HepG2 (cell line): Measurements from ENCODE around the gene PRR36. TPM values are rescaled to one million over a fixed set of nuclear protein-coding genes. Genes with fewer than 3 reads are reported as not detected.

ENCODE experiments used
- AGO1 ChIP-seq: fragments of 200-400 bp; formaldehyde crosslinking; IDR thresholded peaks from 2 replicates; pipeline ENCODE4 v1.6.1; 2017; ENCODE audit warnings: mild to moderate bottlenecking, low read depth, low read length, moderate library complexity; ENCODE audit not compliant: poor library complexity, severe bottlenecking
- CBX5 ChIP-seq: sonication (generic); formaldehyde crosslinking; IDR thresholded peaks from 2 replicates; pipeline ENCODE4 v1.4.0; 2020; ENCODE audit warnings: missing genetic modification reagents, borderline replicate concordance
- CCAR2 ChIP-seq: fragments of 200-400 bp; formaldehyde crosslinking; optimal IDR thresholded peaks from 2 replicates; pipeline ENCODE3; 2018; ENCODE audit warnings: low read depth, mild to moderate bottlenecking, low read length, moderate library complexity
- ELF1 ChIP-seq: sonication (generic); formaldehyde crosslinking; IDR thresholded peaks from 2 replicates; pipeline ENCODE4 v1.4.0; 2020; ENCODE audit warnings: missing genetic modification reagents
- HINFP ChIP-seq: sonication (generic); formaldehyde crosslinking; IDR thresholded peaks from 2 replicates; pipeline ENCODE4 v1.4.0; 2020; ENCODE audit warnings: low read depth, mild to moderate bottlenecking, missing genetic modification reagents
- HNRNPLL ChIP-seq: fragments of 200-400 bp; formaldehyde crosslinking; IDR thresholded peaks from 2 replicates; pipeline ENCODE4 v1.6.1; 2017; ENCODE audit warnings: mild to moderate bottlenecking, low read depth, low read length; ENCODE audit not compliant: poor library complexity, severe bottlenecking
- MXI1 ChIP-seq: IDR thresholded peaks from 3 replicates; pipeline ENCODE4 v1.6.1; 2012; ENCODE audit warnings: low read depth, low read length, inconsistent platforms, borderline replicate concordance
- NR0B2 ChIP-seq: sonication (generic); formaldehyde crosslinking; IDR thresholded peaks from 2 replicates; pipeline ENCODE4 v1.4.0; 2020; ENCODE audit warnings: mild to moderate bottlenecking, missing genetic modification reagents
- RAD21 ChIP-seq: fragments of 450-650 bp; formaldehyde crosslinking; IDR thresholded peaks from 2 replicates; pipeline ENCODE4 v1.5.0; 2020; ENCODE audit warnings: mild to moderate bottlenecking
- XBP1 ChIP-seq: sonication (generic); formaldehyde crosslinking; IDR thresholded peaks from 2 replicates; pipeline ENCODE4 v1.5.0; 2020; ENCODE audit warnings: missing genetic modification reagents
- ZNF264 ChIP-seq: sonication (generic); formaldehyde crosslinking; IDR thresholded peaks from 2 replicates; pipeline ENCODE4 v1.4.0; 2020; ENCODE audit warnings: missing genetic modification reagents
- ZNF615 ChIP-seq: sonication (generic); formaldehyde crosslinking; IDR thresholded peaks from 2 replicates; pipeline ENCODE4 v1.5.0; 2020; ENCODE audit warnings: mild to moderate bottlenecking, missing genetic modification reagents, borderline replicate concordance
- ZNF670 ChIP-seq: sonication (generic); formaldehyde crosslinking; IDR thresholded peaks from 2 replicates; pipeline ENCODE4 v1.8.0; 2022; ENCODE audit warnings: mild to moderate bottlenecking, missing genetic modification reagents, borderline replicate concordance
- ZSCAN9 ChIP-seq: IDR thresholded peaks from 2 replicates; pipeline ENCODE4 v1.6.1; 2016; ENCODE audit warnings: borderline replicate concordance
- polyA plus RNA-seq, 8 experiments: library from polyadenylated mRNA; depleted of rRNA in 3 of 8; stranded (reverse) in 7 of 8; unstranded in 1 of 8; fragments of >200 nt; fragmentation: Illumina TruSeq in 4 of 8; extraction: Trizol in 4 of 8; gene quantifications; 2 replicates each; pipeline versions ENCODE4 v1.2.1 to v1.2.3, GENCODE V29; 2011 to 2016; ENCODE audit warnings: low read depth in 4 of 8, missing spikeins in 1 of 8, mixed read lengths in 1 of 8; ENCODE audit not compliant: insufficient read depth in 1 of 8
- total RNA-seq, 5 experiments: library from RNA; depleted of rRNA; stranded (reverse); fragments of >200 nt; fragmentation: Illumina TruSeq; extraction: Trizol; gene quantifications; 2 replicates each; pipeline ENCODE4 v1.2.3, GENCODE V29; 2016; ENCODE audit warnings: low read depth in 1 of 5
- TF ChIP-seq, protein P1 (sequence below): sonication (generic); IDR thresholded peaks from 2 replicates; pipeline ENCODE4 v1.6.1; 2016; ENCODE audit warnings: low read depth, borderline replicate concordance
- TF ChIP-seq, protein P2 (sequence below): sonication (generic); formaldehyde crosslinking; IDR thresholded peaks from 2 replicates; pipeline ENCODE4 v1.5.0; 2020; ENCODE audit warnings: missing genetic modification reagents
- TF ChIP-seq, protein P3 (sequence below): sonication (generic); formaldehyde crosslinking; IDR thresholded peaks from 2 replicates; pipeline ENCODE4 v1.5.1; 2020; ENCODE audit warnings: mild to moderate bottlenecking, missing genetic modification reagents, moderate library complexity
- TF ChIP-seq, protein P4 (sequence below): IDR thresholded peaks from 2 replicates; pipeline ENCODE4 v1.6.1; 2016
- TF ChIP-seq, protein P5 (sequence below): sonication (generic); formaldehyde crosslinking; IDR thresholded peaks from 2 replicates; pipeline ENCODE4 v1.5.1; 2020; ENCODE audit warnings: missing genetic modification reagents, mild to moderate bottlenecking, borderline replicate concordance

Gene PRR36
- total and polyA plus RNA-seq, 2 of the 13 experiments (the other 11 are each of a cell fraction or from before 2014, with no cell fraction given): 0.07 to 0.17 TPM

DNA sequence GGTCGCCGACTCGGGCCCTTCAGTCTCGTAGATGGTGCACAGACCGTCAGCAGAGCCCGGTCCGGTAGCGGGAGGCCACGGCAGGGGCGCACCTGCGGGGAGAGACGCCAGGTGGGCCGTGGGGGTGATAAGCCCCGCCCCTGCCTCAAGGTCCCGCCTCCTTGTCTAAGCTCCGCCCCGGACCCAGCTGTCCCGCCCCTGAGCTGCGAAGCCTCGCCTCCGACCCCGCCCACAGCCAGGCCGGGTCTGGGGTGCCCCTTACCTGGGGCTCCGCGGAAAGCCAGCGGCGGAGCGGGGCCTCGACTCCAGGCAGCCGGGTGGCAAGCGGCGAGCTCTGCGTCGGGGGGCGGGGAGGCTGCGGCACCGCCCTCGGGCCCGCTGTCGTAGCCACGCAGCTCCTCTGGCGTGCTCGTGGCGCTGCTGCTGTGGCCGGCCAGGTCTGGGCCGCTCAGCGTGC, 4.7 kb downstream of the PRR36 start (continued):
- TF ChIP-seq, protein P1, sequence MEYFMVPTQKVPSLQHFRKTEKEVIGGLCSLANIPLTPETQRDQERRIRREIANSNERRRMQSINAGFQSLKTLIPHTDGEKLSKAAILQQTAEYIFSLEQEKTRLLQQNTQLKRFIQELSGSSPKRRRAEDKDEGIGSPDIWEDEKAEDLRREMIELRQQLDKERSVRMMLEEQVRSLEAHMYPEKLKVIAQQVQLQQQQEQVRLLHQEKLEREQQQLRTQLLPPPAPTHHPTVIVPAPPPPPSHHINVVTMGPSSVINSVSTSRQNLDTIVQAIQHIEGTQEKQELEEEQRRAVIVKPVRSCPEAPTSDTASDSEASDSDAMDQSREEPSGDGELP: 0 out of 2 replicates have a peak, but pooled peaks have one; percentile 20
- TF ChIP-seq HNRNPLL (peak; percentile 38), ELF1 (CRISPR knock-in tag) (no peak), ZNF615 (no peak), ZSCAN9 (CRISPR knock-in tag) (no peak), RAD21 (0 out of 2 replicates have a peak, but pooled peaks have one; percentile 2), AGO1 (peak; percentile 7), XBP1 (CRISPR knock-in tag) (no peak), CBX5 (no peak), CCAR2 (no peak), ZNF264 (CRISPR knock-in tag) (no peak), NR0B2 (CRISPR knock-in tag) (no peak), ZNF670 (0 out of 2 replicates have a peak, but pooled peaks have one; percentile 14), MXI1 (0 out of 3 replicates have a peak, but pooled peaks have one; percentile 18), HINFP (CRISPR knock-in tag) (peak; percentile 5; the same call in 1 of the 2 replicates)
- TF ChIP-seq, protein P2, sequence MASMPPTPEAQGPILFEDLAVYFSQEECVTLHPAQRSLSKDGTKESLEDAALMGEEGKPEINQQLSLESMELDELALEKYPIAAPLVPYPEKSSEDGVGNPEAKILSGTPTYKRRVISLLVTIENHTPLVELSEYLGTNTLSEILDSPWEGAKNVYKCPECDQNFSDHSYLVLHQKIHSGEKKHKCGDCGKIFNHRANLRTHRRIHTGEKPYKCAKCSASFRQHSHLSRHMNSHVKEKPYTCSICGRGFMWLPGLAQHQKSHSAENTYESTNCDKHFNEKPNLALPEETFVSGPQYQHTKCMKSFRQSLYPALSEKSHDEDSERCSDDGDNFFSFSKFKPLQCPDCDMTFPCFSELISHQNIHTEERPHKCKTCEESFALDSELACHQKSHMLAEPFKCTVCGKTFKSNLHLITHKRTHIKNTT (CRISPR knock-in tag): no peak
- TF ChIP-seq, protein P3, sequence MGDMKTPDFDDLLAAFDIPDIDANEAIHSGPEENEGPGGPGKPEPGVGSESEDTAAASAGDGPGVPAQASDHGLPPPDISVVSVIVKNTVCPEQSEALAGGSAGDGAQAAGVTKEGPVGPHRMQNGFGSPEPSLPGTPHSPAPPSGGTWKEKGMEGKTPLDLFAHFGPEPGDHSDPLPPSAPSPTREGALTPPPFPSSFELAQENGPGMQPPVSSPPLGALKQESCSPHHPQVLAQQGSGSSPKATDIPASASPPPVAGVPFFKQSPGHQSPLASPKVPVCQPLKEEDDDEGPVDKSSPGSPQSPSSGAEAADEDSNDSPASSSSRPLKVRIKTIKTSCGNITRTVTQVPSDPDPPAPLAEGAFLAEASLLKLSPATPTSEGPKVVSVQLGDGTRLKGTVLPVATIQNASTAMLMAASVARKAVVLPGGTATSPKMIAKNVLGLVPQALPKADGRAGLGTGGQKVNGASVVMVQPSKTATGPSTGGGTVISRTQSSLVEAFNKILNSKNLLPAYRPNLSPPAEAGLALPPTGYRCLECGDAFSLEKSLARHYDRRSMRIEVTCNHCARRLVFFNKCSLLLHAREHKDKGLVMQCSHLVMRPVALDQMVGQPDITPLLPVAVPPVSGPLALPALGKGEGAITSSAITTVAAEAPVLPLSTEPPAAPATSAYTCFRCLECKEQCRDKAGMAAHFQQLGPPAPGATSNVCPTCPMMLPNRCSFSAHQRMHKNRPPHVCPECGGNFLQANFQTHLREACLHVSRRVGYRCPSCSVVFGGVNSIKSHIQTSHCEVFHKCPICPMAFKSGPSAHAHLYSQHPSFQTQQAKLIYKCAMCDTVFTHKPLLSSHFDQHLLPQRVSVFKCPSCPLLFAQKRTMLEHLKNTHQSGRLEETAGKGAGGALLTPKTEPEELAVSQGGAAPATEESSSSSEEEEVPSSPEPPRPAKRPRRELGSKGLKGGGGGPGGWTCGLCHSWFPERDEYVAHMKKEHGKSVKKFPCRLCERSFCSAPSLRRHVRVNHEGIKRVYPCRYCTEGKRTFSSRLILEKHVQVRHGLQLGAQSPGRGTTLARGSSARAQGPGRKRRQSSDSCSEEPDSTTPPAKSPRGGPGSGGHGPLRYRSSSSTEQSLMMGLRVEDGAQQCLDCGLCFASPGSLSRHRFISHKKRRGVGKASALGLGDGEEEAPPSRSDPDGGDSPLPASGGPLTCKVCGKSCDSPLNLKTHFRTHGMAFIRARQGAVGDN: peak; percentile 60
- TF ChIP-seq, protein P4, sequence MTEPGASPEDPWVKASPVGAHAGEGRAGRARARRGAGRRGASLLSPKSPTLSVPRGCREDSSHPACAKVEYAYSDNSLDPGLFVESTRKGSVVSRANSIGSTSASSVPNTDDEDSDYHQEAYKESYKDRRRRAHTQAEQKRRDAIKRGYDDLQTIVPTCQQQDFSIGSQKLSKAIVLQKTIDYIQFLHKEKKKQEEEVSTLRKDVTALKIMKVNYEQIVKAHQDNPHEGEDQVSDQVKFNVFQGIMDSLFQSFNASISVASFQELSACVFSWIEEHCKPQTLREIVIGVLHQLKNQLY (CRISPR knock-in tag): no peak
- TF ChIP-seq, protein P5, sequence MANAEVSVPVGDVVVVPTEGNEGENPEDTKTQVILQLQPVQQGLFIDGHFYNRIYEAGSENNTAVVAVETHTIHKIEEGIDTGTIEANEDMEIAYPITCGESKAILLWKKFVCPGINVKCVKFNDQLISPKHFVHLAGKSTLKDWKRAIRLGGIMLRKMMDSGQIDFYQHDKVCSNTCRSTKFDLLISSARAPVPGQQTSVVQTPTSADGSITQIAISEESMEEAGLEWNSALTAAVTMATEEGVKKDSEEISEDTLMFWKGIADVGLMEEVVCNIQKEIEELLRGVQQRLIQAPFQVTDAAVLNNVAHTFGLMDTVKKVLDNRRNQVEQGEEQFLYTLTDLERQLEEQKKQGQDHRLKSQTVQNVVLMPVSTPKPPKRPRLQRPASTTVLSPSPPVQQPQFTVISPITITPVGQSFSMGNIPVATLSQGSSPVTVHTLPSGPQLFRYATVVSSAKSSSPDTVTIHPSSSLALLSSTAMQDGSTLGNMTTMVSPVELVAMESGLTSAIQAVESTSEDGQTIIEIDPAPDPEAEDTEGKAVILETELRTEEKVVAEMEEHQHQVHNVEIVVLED (CRISPR knock-in tag): peak; percentile 4; the same call in 1 of the 2 replicates
